Naive B cell (primary cell): ENCODE results near the gene LSP1. TPM values are rescaled to one million over a fixed set of nuclear protein-coding genes. Genes with fewer than 3 reads are reported as not detected.

Experiments used
- ATAC-seq, 2 donors: fragments of 150-1000 bp; cut with Tn5 transposase; 2 replicates each; pipeline ENCODE4 v1.10.0; 2021; ENCODE audit warnings: low read depth in 2 of 2, mild to moderate bottlenecking in 2 of 2, moderate library complexity in 2 of 2
- DNase-seq: peaks from one replicate; pipeline ENCODE4 v3.0.0; 2022
- H3K27ac Mint-ChIP-seq, 6 donors: one replicate each; pipeline ENCODE4 v1.8.0; 2020 to 2022; ENCODE audit warnings: mild to moderate bottlenecking in 6 of 6, mixed read lengths in 6 of 6, moderate library complexity in 5 of 6, inconsistent platforms in 2 of 6
- H3K27me3 Mint-ChIP-seq, 3 donors: one replicate each; pipeline ENCODE4 v1.8.0; 2021 to 2022; ENCODE audit warnings: mixed read lengths in 3 of 3, mild to moderate bottlenecking in 1 of 3
- H3K36me3 Mint-ChIP-seq, 2 donors: one replicate each; pipeline ENCODE4 v1.8.0; 2020 to 2022; ENCODE audit warnings: mixed read lengths in 2 of 2, inconsistent platforms in 1 of 2, mild to moderate bottlenecking in 1 of 2
- H3K4me1 Mint-ChIP-seq, 3 donors: one replicate each; pipeline ENCODE4 v1.8.0; 2020 to 2022; ENCODE audit warnings: mixed read lengths in 3 of 3, inconsistent platforms in 1 of 3, mild to moderate bottlenecking in 1 of 3, moderate library complexity in 1 of 3
- H3K4me3 Mint-ChIP-seq, 8 donors: one replicate each; pipeline ENCODE4 v1.8.0; 2020 to 2022; ENCODE audit warnings: mild to moderate bottlenecking in 8 of 8, mixed read lengths in 8 of 8, moderate library complexity in 8 of 8, inconsistent platforms in 2 of 8
- H3K9me3 Mint-ChIP-seq, 7 donors: one replicate each; pipeline ENCODE4 v1.8.0; 2020 to 2022; ENCODE audit warnings: mixed read lengths in 7 of 7, mild to moderate bottlenecking in 5 of 7, inconsistent platforms in 2 of 7, moderate library complexity in 1 of 7
- polyA plus RNA-seq, 6 donors: library from polyadenylated mRNA; unstranded; fragments of 300-500 nt; fragmentation: Illumina TruSeq; gene quantifications; one replicate each; pipeline ENCODE4 v1.2.3, GENCODE V29; 2021; ENCODE audit warnings: low read depth in 6 of 6

The LSP1 gene
- polyA plus RNA-seq, 6 donors from 2014 or later = 342 to 587 (median 422) TPM

DNA sequence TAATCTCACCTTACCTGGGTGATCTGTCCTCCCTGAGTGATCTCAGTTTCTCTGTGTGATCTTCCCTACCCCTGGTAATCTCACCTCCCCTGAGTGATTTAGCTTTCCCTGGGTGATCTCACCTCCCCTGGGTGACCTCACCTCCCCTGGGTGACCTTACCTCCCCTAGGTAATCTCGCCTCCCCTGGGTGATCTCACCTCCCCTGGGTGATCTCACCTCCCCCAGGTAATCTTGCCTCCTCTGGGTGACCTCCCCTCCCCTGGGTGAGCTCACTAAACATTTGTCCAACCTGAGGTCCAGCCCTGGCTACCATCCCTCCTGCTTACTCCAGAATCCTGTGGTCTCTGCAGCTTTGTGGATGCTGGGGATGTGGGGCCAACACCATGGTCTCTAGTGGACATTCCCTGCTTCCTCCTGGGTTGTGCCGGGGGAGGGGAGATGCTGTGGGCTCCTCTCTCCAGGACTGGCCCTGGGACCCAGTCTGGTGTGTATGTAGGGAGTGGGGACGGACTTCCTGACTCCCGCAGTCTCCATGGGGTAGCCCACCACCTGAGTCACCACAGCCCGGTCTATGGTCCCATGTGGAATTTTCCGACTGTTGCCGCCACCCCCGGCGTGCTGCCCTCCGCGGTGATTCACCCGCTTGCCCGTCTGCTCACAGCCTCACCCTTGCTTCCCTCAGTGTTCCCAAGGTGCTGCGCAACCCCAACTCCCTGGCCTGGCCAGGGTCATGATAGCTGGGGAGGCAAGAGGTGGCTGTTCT is 9.9 kb downstream of the LSP1 start:
- H3K4me1 Mint-ChIP-seq = peaks cover 24 to 48% (median 40%) of the 10 kb centered on the region in 3 donors
- H3K4me3 Mint-ChIP-seq = peak overlapping the region in 1 of 8 donors; percentile 47
- peak overlapping the region in 3 of 6 donors; percentile 34 to 48 (median 44) for H3K27ac Mint-ChIP-seq
- no peak for DNase-seq
- H3K9me3 Mint-ChIP-seq = no peaks in the 10 kb centered on the region
- H3K36me3 Mint-ChIP-seq = no peaks in the 10 kb centered on the region
- no peak for ATAC-seq
- no peaks in the 10 kb centered on the region for H3K27me3 Mint-ChIP-seq

DNA sequence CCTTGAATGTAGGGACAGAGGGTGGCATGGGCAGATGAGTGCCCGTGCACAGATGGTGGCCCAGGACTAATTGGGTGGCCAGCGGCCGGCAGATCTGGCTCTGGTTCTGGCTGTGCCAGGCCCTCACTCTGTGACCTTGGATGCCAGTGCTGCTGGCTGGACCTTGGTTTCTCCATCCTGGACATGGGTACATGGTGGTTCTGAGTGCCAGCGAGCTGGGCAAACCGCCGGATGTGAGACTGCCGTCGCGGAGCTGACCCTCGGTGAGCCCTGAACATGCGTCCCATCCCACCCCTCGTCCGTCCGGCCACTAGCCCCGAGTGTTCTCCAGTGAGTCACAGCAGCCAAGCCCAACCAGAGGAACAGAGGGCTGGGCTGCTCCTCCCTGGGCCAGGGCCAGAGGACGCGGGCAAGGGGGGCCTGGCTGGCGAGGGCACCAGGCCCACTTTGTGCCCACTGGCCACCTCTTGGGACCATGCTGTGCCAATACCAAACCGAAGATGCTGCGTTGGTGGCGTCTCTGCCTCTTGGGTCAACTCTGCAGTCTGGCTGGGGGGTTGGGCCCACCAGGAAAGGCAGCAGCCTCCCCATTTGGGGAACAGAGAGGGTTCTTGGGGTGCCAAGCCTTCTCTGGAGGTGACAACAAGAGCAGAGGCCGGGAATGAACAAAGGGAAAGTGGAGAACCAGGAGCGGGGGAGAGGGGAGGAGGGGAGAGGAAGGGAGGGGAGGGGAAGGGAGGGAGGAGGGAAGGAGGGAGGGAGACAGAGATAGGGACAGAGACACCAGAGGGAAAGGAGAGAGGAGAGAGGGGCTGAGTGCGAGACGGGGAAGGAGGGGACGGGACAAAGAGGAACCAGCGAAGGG is 10.7 kb downstream of the LSP1 start:
- Mint-ChIP-seq H3K4me3 (peak overlapping the region in 1 of 8 donors; percentile 47), H3K27me3 (no peaks in the 10 kb centered on the region), H3K9me3 (no peaks in the 10 kb centered on the region), H3K4me1 (peaks cover 26 to 51% (median 46%) of the 10 kb centered on the region in 3 donors), H3K27ac (peak overlapping the region in 2 of 6 donors; percentile 51 to 90), H3K36me3 (no peaks in the 10 kb centered on the region)
- DNase-seq (no peak), ATAC-seq (no peak)

DNA sequence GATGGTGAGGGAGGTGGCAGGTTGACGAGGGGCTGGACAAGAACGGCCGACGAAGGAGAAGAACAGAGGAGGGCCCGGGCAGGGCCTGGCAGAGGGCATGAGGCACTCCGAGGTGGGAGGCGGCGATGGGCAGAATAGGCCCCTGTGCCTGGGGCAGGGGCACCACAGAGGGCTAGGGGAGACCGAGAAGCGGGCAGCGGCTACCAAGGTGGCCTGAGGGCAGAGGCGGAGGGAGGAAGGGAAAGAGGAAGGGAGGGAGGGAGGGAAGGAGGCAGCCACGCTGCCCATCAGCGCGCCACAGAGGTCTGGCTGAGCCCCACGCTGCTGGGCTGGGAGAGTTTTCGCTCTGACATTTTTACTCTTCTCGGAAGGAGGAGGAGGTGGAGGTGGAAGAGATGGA is 11.3 kb downstream of the LSP1 start:
- Mint-ChIP-seq H3K27me3 (no peaks in the 10 kb centered on the region), H3K36me3 (peaks cover 0 to 5% of the 10 kb centered on the region in 2 donors), H3K4me1 (peaks cover 33 to 55% (median 47%) of the 10 kb centered on the region in 3 donors), H3K9me3 (no peaks in the 10 kb centered on the region), H3K27ac (peak overlapping the region in 2 of 6 donors; percentile 51 to 90), H3K4me3 (no peak overlapping the region)
- no peak for ATAC-seq
- no peak for DNase-seq

DNA sequence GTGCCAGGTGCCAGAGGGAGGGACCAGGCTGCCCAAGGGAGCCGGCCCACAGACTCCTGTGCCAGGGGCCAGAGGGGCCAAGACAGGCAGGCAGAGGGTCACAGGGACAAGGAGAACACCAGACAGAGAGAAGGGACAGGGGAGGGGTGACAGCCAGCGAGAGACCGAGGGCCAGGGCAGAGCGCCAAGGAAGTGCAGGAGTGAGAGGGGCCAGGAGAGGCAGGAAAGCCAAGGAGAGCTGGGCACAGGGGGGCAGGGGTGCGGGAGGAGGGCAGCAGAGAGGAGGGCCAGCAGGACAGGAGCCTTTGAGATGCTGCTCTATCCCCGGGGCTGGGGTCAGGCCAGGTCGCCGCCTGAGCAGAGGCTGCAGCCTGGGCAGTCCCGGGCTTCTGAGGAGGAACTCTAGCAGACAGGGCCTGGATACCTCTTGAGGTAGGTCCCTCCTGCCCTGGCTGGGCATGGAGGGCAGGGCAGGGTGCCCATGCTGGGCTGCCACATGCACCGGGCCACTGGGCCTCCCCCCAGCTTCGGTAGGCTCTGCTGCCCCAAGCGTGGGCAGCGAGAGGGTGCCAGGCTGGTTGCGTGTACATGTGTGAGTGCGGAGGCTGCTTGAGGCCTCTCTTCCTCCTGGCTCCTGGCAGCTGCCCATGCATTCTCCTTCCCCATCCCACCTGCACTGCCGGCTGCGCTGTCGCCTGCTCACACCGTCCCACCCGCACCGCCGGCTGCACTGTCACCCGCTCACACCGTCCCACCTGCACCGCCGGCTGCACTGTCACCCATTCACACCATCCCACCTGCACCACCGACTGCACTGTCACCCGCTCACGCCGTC is 12.2 kb downstream of the LSP1 start:
- Mint-ChIP-seq H3K27ac (peak overlapping the region in 2 of 6 donors; percentile 82), H3K9me3 (no peaks in the 10 kb centered on the region), H3K27me3 (no peaks in the 10 kb centered on the region), H3K36me3 (peaks cover 0 to 8% of the 10 kb centered on the region in 2 donors), H3K4me3 (no peak overlapping the region), H3K4me1 (peaks cover 37 to 63% (median 51%) of the 10 kb centered on the region in 3 donors)
- ATAC-seq (no peak), DNase-seq (no peak)

DNA sequence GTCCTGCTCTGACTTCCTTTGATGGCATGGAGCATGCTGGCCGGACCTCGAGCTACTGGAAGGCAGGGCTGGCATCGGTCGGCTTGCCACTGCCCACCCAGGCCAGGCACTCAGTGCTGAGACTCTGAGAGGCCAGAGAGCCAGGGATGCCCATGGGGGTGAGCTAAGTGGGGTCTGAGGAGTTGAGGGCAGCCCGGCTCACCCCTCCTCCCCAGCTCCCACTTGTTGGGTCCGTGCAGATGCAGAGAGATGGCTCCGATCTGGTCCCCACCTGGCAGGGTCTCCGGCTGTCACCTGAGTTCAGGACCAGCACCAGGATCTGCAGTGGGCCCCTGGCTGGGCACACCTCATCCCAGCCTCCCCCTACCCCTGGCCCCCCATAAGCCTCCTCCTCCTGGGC is 13.3 kb downstream of the LSP1 start:
- Mint-ChIP-seq H3K4me3 (peak overlapping the region in 1 of 8 donors; percentile 16), H3K4me1 (peaks cover 47 to 75% (median 61%) of the 10 kb centered on the region in 3 donors), H3K9me3 (no peaks in the 10 kb centered on the region), H3K36me3 (peaks cover 0 to 8% of the 10 kb centered on the region in 2 donors), H3K27me3 (no peaks in the 10 kb centered on the region), H3K27ac (peak overlapping the region in 1 of 6 donors; percentile 57)
- ATAC-seq (no peak), DNase-seq (no peak)

DNA sequence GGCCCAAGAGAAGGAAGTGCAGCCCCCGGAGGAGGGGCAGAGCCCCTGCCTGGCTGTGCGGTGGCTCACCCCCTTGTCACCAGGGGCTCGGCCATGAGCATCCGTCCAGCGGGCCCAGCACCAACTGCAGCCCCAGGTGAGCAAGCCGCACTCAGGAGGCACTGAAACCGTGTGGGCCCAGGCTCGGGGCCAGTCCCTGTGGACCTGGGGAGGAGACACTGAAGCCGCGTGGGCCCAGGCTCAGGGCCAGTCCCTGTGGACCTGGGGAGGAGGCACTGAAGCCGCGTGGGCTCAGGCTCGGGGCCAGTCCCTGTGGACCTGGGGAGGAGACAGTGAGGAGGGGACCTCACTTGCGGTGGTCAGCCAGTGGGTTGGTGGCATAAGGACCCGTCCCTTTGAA is 13.9 kb downstream of the LSP1 start:
- peaks cover 51 to 81% (median 63%) of the 10 kb centered on the region in 3 donors for H3K4me1 Mint-ChIP-seq
- peaks cover 0 to 8% of the 10 kb centered on the region in 2 donors for H3K36me3 Mint-ChIP-seq
- no peaks in the 10 kb centered on the region for H3K9me3 Mint-ChIP-seq
- no peaks in the 10 kb centered on the region for H3K27me3 Mint-ChIP-seq
- no peak for DNase-seq
- H3K4me3 Mint-ChIP-seq = no peak overlapping the region
- ATAC-seq = no peak
- H3K27ac Mint-ChIP-seq = peak overlapping the region in 1 of 6 donors; percentile 20

DNA sequence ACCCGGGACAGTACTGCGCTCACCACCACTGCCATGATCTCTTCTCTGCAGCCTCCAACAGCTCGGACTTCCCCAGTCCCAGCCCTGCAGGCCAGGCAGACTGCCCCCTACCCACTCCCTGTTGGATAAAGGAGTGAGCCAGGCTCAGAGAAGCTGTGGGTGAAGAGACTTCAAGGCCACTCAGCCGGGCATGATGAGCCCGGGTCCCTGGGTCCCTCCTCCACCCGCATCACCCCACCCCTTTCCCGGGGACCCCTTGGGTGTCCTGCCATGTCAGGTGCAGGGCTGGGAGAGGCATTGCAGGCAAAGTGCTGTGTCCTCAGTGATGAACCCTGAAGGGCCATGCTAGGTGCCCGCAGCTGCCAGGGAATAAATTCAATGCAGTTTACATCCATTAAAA is 14.5 kb downstream of the LSP1 start:
- no peak for ATAC-seq

DNA sequence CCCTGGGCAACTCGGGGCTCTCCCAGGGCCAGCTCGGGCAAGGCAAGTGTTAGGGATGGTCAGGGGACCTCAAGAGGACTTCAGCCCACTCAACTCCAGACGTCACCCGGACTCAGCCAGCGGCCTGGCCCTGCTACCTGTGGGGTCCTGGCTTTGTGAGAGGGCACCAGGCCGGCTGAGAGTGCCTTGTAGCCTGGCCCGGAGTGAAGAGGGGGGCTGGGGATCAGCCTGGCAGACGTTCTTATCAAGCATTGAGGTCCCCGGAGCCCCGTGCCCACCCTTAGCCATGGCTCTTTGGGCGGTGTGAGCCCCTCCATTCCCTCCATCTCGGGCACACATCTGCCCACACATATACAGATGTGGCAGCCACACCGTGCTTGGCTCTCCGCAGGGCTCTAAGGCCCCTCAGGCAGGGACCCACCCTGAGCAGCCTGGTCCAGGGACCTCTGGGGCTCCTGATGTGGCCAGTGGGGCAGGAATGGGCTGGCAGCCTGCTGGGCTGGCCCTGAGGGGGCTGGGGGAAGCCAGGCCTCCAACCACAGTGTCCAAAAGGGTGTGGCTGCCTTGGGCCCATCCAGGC is 15.3 kb downstream of the LSP1 start:
- DNase-seq (no peak), ATAC-seq (no peak)
- Mint-ChIP-seq H3K36me3 (peaks cover 0 to 8% of the 10 kb centered on the region in 2 donors), H3K4me1 (peaks cover 61 to 86% (median 65%) of the 10 kb centered on the region in 3 donors), H3K9me3 (no peaks in the 10 kb centered on the region), H3K4me3 (peak overlapping the region in 2 of 8 donors; percentile 11 to 44), H3K27ac (peak overlapping the region in 1 of 6 donors; percentile 39), H3K27me3 (no peaks in the 10 kb centered on the region)

More for the DNA sequence above, 14.5 kb downstream of the LSP1 start:
- Mint-ChIP-seq H3K4me3 (no peak overlapping the region), H3K27ac (peak overlapping the region in 1 of 6 donors; percentile 39), H3K4me1 (peaks cover 56 to 87% (median 66%) of the 10 kb centered on the region in 3 donors), H3K9me3 (no peaks in the 10 kb centered on the region), H3K36me3 (peaks cover 0 to 8% of the 10 kb centered on the region in 2 donors), H3K27me3 (no peaks in the 10 kb centered on the region)
- DNase-seq = no peak

DNA sequence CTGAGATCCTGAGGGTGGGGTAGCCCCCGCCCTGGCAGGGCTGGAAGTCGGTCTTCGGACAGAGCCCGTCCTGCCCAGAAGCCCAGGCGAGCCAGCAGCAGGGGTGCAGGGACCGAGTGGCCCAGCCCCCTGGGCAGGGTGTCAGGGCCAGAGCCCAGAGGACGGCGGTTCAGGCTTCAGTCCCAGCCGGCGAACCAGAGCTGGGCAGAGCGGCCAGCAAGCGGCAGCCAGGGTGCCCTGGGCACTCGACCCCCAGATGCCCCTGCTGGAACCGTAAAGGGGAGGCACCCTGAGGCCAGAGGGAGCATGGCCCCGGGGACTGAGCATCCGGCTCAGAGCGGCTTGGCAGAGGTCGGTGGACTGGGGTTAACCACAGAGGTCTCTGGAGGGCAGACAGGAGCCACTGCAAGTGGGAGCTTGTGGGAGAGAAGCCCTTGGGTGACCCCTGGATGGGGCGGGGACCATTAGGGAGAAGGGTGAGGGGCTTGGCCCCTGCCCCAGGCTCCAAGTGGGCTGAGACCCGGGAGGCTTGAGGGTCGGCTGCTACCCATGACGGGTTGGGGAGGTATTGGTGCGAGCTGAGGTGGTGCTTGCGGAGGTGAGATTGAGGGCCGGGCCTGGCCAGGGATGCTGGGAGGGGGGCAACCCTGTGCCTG is 15.9 kb downstream of the LSP1 start:
- Mint-ChIP-seq H3K27me3 (no peaks in the 10 kb centered on the region), H3K27ac (peak overlapping the region in 4 of 6 donors; percentile 32 to 74 (median 64)), H3K36me3 (peaks cover 0 to 8% of the 10 kb centered on the region in 2 donors), H3K9me3 (no peaks in the 10 kb centered on the region), H3K4me1 (peaks cover 60 to 83% (median 68%) of the 10 kb centered on the region in 3 donors), H3K4me3 (peak overlapping the region in 3 of 8 donors; percentile 29 to 82 (median 30))
- DNase-seq = no peak
- no peak for ATAC-seq

DNA sequence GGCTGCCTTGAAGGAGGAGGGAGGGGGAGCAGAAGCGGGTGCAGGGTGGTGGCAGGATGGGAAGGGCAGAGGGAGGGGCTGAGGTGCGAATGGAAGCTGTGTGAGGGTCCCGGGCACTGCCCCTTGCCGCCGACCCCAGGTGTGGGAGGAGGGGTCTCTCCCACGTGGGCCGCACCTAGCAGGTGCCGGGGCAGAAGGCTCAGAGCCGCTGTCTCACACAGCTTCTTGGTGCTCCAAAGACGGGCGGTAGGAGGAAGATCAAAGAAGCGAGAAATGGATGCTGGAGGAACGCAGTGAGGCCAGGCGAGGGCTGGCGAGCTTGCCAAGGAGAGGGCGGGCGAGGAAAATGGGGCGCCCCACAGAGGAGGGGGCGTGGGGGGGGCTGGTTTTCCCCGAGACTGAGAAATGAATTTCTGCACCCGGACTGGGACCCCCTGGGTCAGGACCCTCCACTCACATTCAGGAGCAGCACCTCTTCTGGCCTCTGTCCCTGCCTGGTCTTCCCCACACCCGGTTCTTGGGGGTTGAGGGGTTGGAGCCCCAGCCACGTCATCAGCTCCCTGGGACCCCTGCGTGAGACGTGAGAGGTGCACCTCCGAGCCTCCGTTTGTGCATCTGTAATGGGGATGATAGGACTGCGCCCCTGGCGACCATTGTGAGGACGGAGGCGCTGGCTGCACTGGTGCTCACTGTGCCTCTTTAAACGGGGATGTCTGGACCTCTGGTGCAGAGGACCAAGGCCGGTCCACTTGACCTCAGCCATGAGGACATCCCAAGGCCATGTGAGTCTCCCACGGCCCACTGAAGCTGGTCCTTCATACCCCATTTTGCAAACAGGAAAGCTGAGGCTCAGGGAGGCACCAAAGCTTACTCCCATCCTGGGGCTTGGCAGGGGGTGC is 16.8 kb downstream of the LSP1 start:
- no peaks in the 10 kb centered on the region for H3K27me3 Mint-ChIP-seq
- peak overlapping the region in 4 of 8 donors; percentile 42 to 59 (median 46) for H3K4me3 Mint-ChIP-seq
- H3K36me3 Mint-ChIP-seq = peaks cover 0 to 8% of the 10 kb centered on the region in 2 donors
- no peaks in the 10 kb centered on the region for H3K9me3 Mint-ChIP-seq
- DNase-seq (no peak), ATAC-seq (no peak)
- peak overlapping the region in 3 of 6 donors; percentile 69 to 74 (median 70) for H3K27ac Mint-ChIP-seq
- peaks cover 52 to 77% (median 58%) of the 10 kb centered on the region in 3 donors for H3K4me1 Mint-ChIP-seq

DNA sequence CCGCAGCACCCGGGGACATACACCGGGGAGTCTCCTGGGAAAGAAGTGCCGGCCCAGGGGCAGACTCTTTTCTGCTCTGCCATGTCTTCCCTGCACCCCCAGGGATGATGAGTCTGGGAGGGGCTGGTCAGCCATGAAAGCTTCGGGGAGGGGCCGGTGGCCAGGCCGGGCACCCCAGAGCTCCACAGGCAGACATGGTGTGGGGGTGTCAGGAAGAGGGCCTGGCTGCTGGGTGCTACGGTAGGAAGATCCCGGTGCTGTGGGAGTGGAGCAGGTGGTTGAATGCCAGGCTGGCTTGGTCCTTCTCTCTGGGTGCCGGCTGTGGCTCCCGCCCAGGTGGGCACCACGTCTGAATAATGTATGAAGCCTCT is 17.4 kb downstream of the LSP1 start:
- ATAC-seq (no peak), DNase-seq (no peak)
- Mint-ChIP-seq H3K36me3 (peaks cover 0 to 8% of the 10 kb centered on the region in 2 donors), H3K4me3 (peak overlapping the region in 3 of 8 donors; percentile 6 to 45 (median 16)), H3K4me1 (peaks cover 51 to 70% (median 57%) of the 10 kb centered on the region in 3 donors), H3K27ac (peak overlapping the region in 2 of 6 donors; percentile 56 to 78), H3K27me3 (no peaks in the 10 kb centered on the region), H3K9me3 (no peaks in the 10 kb centered on the region)
